H1 (cell line): ENCODE measurements around the gene SPTBN4. TPM values are rescaled to one million over a fixed set of nuclear protein-coding genes. Genes with fewer than 3 reads are reported as not detected.

ENCODE experiments used
- CTCF ChIA-PET: fragments of 300-600 bp; sonication (Branson Sonifier 250); formaldehyde crosslinking; loops from one replicate; lab custom pipeline; 2021; ENCODE audit not compliant: partially characterized antibody; lab: Charles Lee
- POLR2A ChIA-PET: fragments of 300-600 bp; sonication (Branson Sonifier 250); formaldehyde crosslinking; loops from one replicate; lab custom pipeline; 2021; ENCODE audit warnings: inconsistent platforms; ENCODE audit not compliant: partially characterized antibody; lab: Charles Lee
- DNase-seq, 2 experiments: peaks; one replicate each; pipeline versions ENCODE4 v3.0.0 to v3.0.0-alpha.2; 2010 to 2022; ENCODE audit warnings: low spot score in 2 of 2, low read depth in 1 of 2, mixed read lengths in 1 of 2
- FAIRE-seq: peaks from 2 replicates; lab custom pipeline; 2011; peaks lifted over from hg19 to GRCh38; lab: Jason Lieb, UNC
- H2AFZ ChIP-seq: 2 replicates; pipeline ENCODE4 v1.8.1; 2012; ENCODE audit warnings: low read length, inconsistent platforms
- H2AK5ac ChIP-seq: 2 replicates; pipeline ENCODE4 v1.6.1; 2013; ENCODE audit warnings: low read depth, low read length
- H2BK120ac ChIP-seq: replicated peaks from 2 replicates; pipeline ENCODE3; 2013; ENCODE audit warnings: low read depth, low read length, inconsistent platforms
- H2BK12ac ChIP-seq: 2 replicates; pipeline ENCODE4 v1.6.1; 2013; ENCODE audit warnings: low read depth, low read length
- H2BK15ac ChIP-seq: 2 replicates; pipeline ENCODE4 v1.6.1; 2013; ENCODE audit warnings: low read length
- H2BK20ac ChIP-seq: 2 replicates; pipeline ENCODE4 v1.6.1; 2013; ENCODE audit warnings: low read length
- H2BK5ac ChIP-seq: 2 replicates; pipeline ENCODE4 v1.6.1; 2013; ENCODE audit warnings: low read depth, low read length
- H3K14ac ChIP-seq: 2 replicates; pipeline ENCODE4 v1.6.1; 2013; ENCODE audit warnings: inconsistent platforms; ENCODE audit not compliant: insufficient read length
- H3K18ac ChIP-seq: 2 replicates; pipeline ENCODE4 v1.6.1; 2013; ENCODE audit warnings: low read length; ENCODE audit errors: extremely low read depth
- H3K23ac ChIP-seq: 2 replicates; pipeline ENCODE4 v1.6.1; 2013; ENCODE audit warnings: inconsistent platforms; ENCODE audit not compliant: insufficient read length
- H3K23me2 ChIP-seq: 2 replicates; pipeline ENCODE4 v1.6.1; 2013; ENCODE audit warnings: low read depth, low read length
- H3K27ac ChIP-seq: 2 replicates; pipeline ENCODE4 v1.6.1; 2011; ENCODE audit warnings: low read depth, low read length, inconsistent platforms
- H3K27me3 ChIP-seq, 4 experiments: replicated peaks in 1 of 4; 1 replicate in 1 of 4; 2 replicates in 3 of 4; pipeline versions ENCODE4 v1.6.1 to v1.8.1; 2011 to 2013; ENCODE audit warnings: low read length in 3 of 4, mild to moderate bottlenecking in 3 of 4, inconsistent platforms in 2 of 4, mixed read lengths in 2 of 4, moderate library complexity in 1 of 4; ENCODE audit not compliant: control insufficient read depth in 3 of 4, insufficient read depth in 3 of 4; ENCODE audit errors: extremely low read depth in 1 of 4
- H3K36me3 ChIP-seq, 4 experiments: 2 replicates each; pipeline versions ENCODE4 v1.6.1 to v1.8.1; 2011 to 2013; ENCODE audit warnings: mild to moderate bottlenecking in 4 of 4, low read length in 3 of 4, moderate library complexity in 2 of 4, control low read depth in 1 of 4, inconsistent platforms in 1 of 4; ENCODE audit not compliant: insufficient read depth in 4 of 4, control insufficient read depth in 2 of 4
- H3K4ac ChIP-seq: replicated peaks from 2 replicates; pipeline ENCODE3; 2013; ENCODE audit warnings: low read length, low read depth, mixed read lengths, inconsistent platforms; ENCODE audit not compliant: insufficient read length
- H3K4me1 ChIP-seq, 4 experiments: replicated peaks in 1 of 4; 1 replicate in 1 of 4; 2 replicates in 3 of 4; pipeline versions ENCODE4 v1.6.1 to v1.8.1; 2011 to 2013; ENCODE audit warnings: low read length in 3 of 4, inconsistent platforms in 2 of 4, mixed read lengths in 1 of 4; ENCODE audit not compliant: insufficient read depth in 4 of 4, control insufficient read depth in 3 of 4
- H3K4me2 ChIP-seq, 2 experiments: 2 replicates each; pipeline versions ENCODE4 v1.6.1 to v1.8.1; 2011 to 2013; ENCODE audit warnings: low read depth in 2 of 2, low read length in 2 of 2, control low read depth in 1 of 2, inconsistent platforms in 1 of 2, mild to moderate bottlenecking in 1 of 2; ENCODE audit not compliant: insufficient read depth in 1 of 2
- H3K4me3 ChIP-seq, 4 experiments: fragments of 200-600, 300-600 bp in 1 of 4; sonication (generic), shearing (Covaris generic), sonication (Bioruptor Twin) in 1 of 4; 2 replicates each; pipeline versions ENCODE4 v1.5.1 to v1.8.1; 2011 to 2016; ENCODE audit warnings: low read length in 4 of 4, low read depth in 3 of 4, control low read depth in 2 of 4, inconsistent platforms in 2 of 4, mild to moderate bottlenecking in 2 of 4, mixed read lengths in 1 of 4, moderate library complexity in 1 of 4; ENCODE audit not compliant: insufficient read depth in 2 of 4; ENCODE audit errors: extremely low read depth in 1 of 4
- H3K56ac ChIP-seq: replicated peaks from 2 replicates; pipeline ENCODE3; 2013; ENCODE audit warnings: low read depth, mild to moderate bottlenecking, mixed read lengths, low read length, inconsistent platforms; ENCODE audit not compliant: insufficient read length
- H3K79me1 ChIP-seq: 2 replicates; pipeline ENCODE4 v1.6.1; 2013; ENCODE audit warnings: low read depth, low read length, control low read depth
- H3K79me2 ChIP-seq, 2 experiments: 2 replicates each; pipeline versions ENCODE4 v1.6.1 to v1.8.1; 2012 to 2013; ENCODE audit warnings: low read length in 2 of 2, mild to moderate bottlenecking in 2 of 2, inconsistent platforms in 1 of 2; ENCODE audit not compliant: insufficient read depth in 2 of 2, control insufficient read depth in 1 of 2
- H3K9ac ChIP-seq, 4 experiments: replicated peaks in 1 of 4; 1 replicate in 1 of 4; 2 replicates in 3 of 4; pipeline versions ENCODE4 v1.6.1 to v1.8.1; 2011 to 2013; ENCODE audit warnings: low read depth in 3 of 4, low read length in 3 of 4, control low read depth in 2 of 4, mild to moderate bottlenecking in 2 of 4, moderate library complexity in 2 of 4, inconsistent platforms in 1 of 4; ENCODE audit errors: extremely low read depth in 1 of 4
- H3K9me3 ChIP-seq, 2 experiments: 2 replicates each; pipeline versions ENCODE4 v1.6.1 to v1.8.1; 2012 to 2013; ENCODE audit warnings: mild to moderate bottlenecking in 2 of 2, moderate library complexity in 2 of 2, control low read depth in 1 of 2, inconsistent platforms in 1 of 2, low read depth in 1 of 2, low read length in 1 of 2, mixed read lengths in 1 of 2; ENCODE audit not compliant: insufficient read depth in 2 of 2
- H4K20me1 ChIP-seq, 2 experiments: replicated peaks in 1 of 2; 2 replicates each; pipeline versions ENCODE3 to v1.8.1; 2011 to 2013; ENCODE audit warnings: inconsistent platforms in 2 of 2, low read length in 2 of 2, mild to moderate bottlenecking in 1 of 2; ENCODE audit not compliant: insufficient read depth in 2 of 2, control insufficient read depth in 1 of 2
- H4K5ac ChIP-seq: 2 replicates; pipeline ENCODE4 v1.6.1; 2013; ENCODE audit warnings: low read length, low read depth, mixed read lengths, inconsistent platforms; ENCODE audit not compliant: insufficient read length
- H4K8ac ChIP-seq: 2 replicates; pipeline ENCODE4 v1.8.0; 2013; ENCODE audit warnings: mild to moderate bottlenecking, moderate library complexity, low read length, inconsistent platforms; ENCODE audit not compliant: insufficient read depth; ENCODE audit errors: extremely low read depth
- H4K91ac ChIP-seq: replicated peaks from 2 replicates; pipeline ENCODE3; 2013; ENCODE audit warnings: low read length, mixed read lengths, inconsistent platforms; ENCODE audit not compliant: insufficient read length
- ASH2L ChIP-seq: fragments of 200-600, 300-600 bp; sonication (generic); IDR thresholded peaks from one replicate; pipeline ENCODE4 v1.7.1; 2017; ENCODE audit warnings: low read length
- CHD1 ChIP-seq: IDR thresholded peaks from 2 replicates; pipeline ENCODE4 v1.6.1; 2012; ENCODE audit warnings: low read depth, low read length, improper control_type of control experiment
- CREB1 ChIP-seq: IDR thresholded peaks from 2 replicates; pipeline ENCODE4 v1.6.1; 2012; ENCODE audit warnings: inconsistent platforms
- JUND ChIP-seq: IDR thresholded peaks from 2 replicates; pipeline ENCODE4 v1.6.1; 2011; ENCODE audit warnings: mild to moderate bottlenecking, improper control_type of control experiment, low read length
- MAFK ChIP-seq: IDR thresholded peaks from 2 replicates; pipeline ENCODE4 v1.6.1; 2012; ENCODE audit warnings: low read depth, mild to moderate bottlenecking, improper control_type of control experiment, low read length
- RBBP5 ChIP-seq: IDR thresholded peaks from 2 replicates; pipeline ENCODE4 v1.7.1; 2012; ENCODE audit warnings: low read depth, mild to moderate bottlenecking, inconsistent platforms, low read length, moderate library complexity, borderline replicate concordance
- SIX5 ChIP-seq: IDR thresholded peaks from 2 replicates; pipeline ENCODE4 v1.6.1; 2011; ENCODE audit warnings: mild to moderate bottlenecking, low read depth, low read length
- SP2 ChIP-seq: IDR thresholded peaks from 2 replicates; pipeline ENCODE4 v1.6.1; 2012; ENCODE audit warnings: mild to moderate bottlenecking, low read length, inconsistent platforms
- SP4 ChIP-seq: IDR thresholded peaks from 2 replicates; pipeline ENCODE4 v1.6.1; 2012; ENCODE audit warnings: low read length, inconsistent platforms
- WGBS, 2 experiments: shearing (Covaris generic) in 1 of 2; methylation state at CpG; one replicate each; pipeline versions ENCODE4 v1.1.6 to v1.1.7; 2013 to 2015; ENCODE audit warnings: low lambda C conversion rate in 2 of 2, mixed read lengths in 2 of 2, inconsistent platforms in 1 of 2, low coverage in 1 of 2, missing lambda C conversion rate in 1 of 2; ENCODE audit not compliant: insufficient replicate concordance in 2 of 2, insufficient coverage in 1 of 2, insufficient read length in 1 of 2; ENCODE audit errors: extremely low coverage in 1 of 2, missing lambda C conversion rate in 1 of 2; 5-methylcytosine and 5-hydroxymethylcytosine counted together
- polyA plus RNA-seq, 7 experiments: library from polyadenylated mRNA; depleted of rRNA in 3 of 7; stranded (reverse) in 5 of 7; unstranded in 2 of 7; fragments of >200 nt in 5 of 7; fragments of 200-250 nt in 2 of 7; gene quantifications; 1 replicate in 5 of 7; 2 replicates in 1 of 7; 4 replicates in 1 of 7; pipeline versions ENCODE4 v1.2.1 to v1.2.3, GENCODE V29; 2011 to 2013; ENCODE audit warnings: missing spikeins in 2 of 7, mixed read lengths in 2 of 7
- total RNA-seq: library from RNA; stranded (reverse); fragmentation: NEBNext Ultra II Directional; extraction: Animal tissue kit (Norgen Biotek cat#: 25700); gene quantifications from 2 replicates; pipeline ENCODE4 v1.2.1, GENCODE V29; 2021
- TF ChIP-seq, protein P1 (sequence below), 3 experiments: IDR thresholded peaks; 1 replicate in 2 of 3; 2 replicates in 1 of 3; pipeline versions ENCODE4 v1.5.1 to v1.6.1; 2011; ENCODE audit warnings: low read length in 3 of 3, mild to moderate bottlenecking in 3 of 3, inconsistent platforms in 2 of 3, low read depth in 1 of 3, moderate library complexity in 1 of 3; ENCODE audit not compliant: insufficient read depth in 1 of 3; ENCODE audit errors: control extremely low read depth in 1 of 3

SPTBN4 gene
- total and polyA plus RNA-seq, 2 of the 8 experiments (the other 6 are each of a cell fraction or from before 2014, with no cell fraction given) = 1.9 to 3.0 TPM

DNA sequence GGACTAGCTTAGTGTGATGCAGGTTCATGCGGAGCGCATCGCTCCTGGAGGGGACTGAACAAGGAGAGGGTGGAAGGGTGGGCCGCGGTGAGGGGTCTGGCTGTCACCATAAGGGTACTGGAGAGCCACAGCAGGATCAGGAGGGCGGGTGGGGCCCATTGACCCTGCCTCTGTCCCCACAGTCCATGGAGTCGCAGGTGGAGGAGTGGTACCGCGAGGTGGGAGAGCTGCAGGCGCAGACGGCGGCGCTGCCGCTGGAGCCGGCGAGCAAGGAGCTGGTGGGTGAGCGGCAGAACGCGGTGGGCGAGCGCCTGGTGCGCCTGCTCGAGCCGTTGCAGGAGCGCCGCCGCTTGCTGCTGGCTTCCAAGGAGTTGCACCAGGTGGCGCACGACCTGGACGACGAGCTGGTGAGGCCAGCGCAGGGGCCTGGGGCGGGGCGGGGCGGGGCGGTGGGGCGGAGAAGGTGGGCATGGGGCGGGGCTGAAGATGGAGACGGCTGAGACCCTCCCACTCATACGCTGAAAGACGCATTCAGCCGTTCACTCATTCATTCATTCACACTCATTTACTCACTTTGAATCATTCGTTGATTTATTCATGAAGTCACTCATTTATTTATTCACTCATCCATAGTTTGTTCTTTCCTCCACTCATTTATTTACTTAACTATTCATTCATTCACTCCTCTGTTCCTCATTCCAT lies 82.4 kb downstream of the SPTBN4 start:
- no peak overlapping the region for H2AK5ac ChIP-seq
- WGBS, 2 experiments = 7% methylated on average over 32 of the region's 43 CpGs; no CpG with 5 or more reads in 1 of the 2 experiments
- H3K18ac ChIP-seq = peak overlapping the region; percentile 51; the same call in 1 of the 2 replicates
- H3K56ac ChIP-seq = no peak overlapping the region
- no peak overlapping the region for H3K4ac ChIP-seq
- no peaks in the 10 kb centered on the region for H3K36me3 ChIP-seq
- peaks cover 0 to 3% of the 10 kb centered on the region in 2 experiments; a peak in 2 of 4 replicates for H3K9me3 ChIP-seq
- H4K5ac ChIP-seq = peak overlapping the region; percentile 10
- no peak overlapping the region for H2BK12ac ChIP-seq
- H2AFZ ChIP-seq = peak overlapping the region; percentile 17; the same call in 1 of the 2 replicates
- ChIA-PET POLR2A (interaction anchor here (0.7 to 0.8 kb wide), 3 partner anchors 15 to 1517 kb away, joined by 3 read pairs; partner anchors contain the start of gene FBXO27), CTCF (interaction anchor here (0.6 to 9.2 kb wide), 24 partner anchors 10 to 491 kb away, joined by 3 to 95 read pairs (median 4); no protein-coding TSS in a partner anchor)
- DNase-seq (peak; percentile 73 to 92), FAIRE-seq (no peak)
- H2BK120ac ChIP-seq = no peak overlapping the region
- H2BK20ac ChIP-seq = no peak overlapping the region
- H2BK15ac ChIP-seq = no peak overlapping the region; the same call in 1 of the 2 replicates
- peaks cover 4% of the 10 kb centered on the region; the same call in 1 of the 2 replicates for H3K23me2 ChIP-seq
- H4K91ac ChIP-seq = no peak overlapping the region
- peak overlapping the region; percentile 46 to 66 for H3K4me2 ChIP-seq
- peaks cover 0 to 1% (median 0%) of the 10 kb centered on the region in 4 experiments; a peak in 3 of 7 replicates for H3K4me1 ChIP-seq
- peak overlapping the region in 3 of 4 experiments; percentile 31 to 49 (median 40); a peak in 7 of 8 replicates for H3K4me3 ChIP-seq
- H4K8ac ChIP-seq = no peak overlapping the region
- no peaks in the 10 kb centered on the region for H4K20me1 ChIP-seq
- H3K9ac ChIP-seq = no peak overlapping the region
- no peaks in the 10 kb centered on the region for H3K79me2 ChIP-seq
- no peak overlapping the region for H3K23ac ChIP-seq
- no peak overlapping the region for H2BK5ac ChIP-seq
- H3K14ac ChIP-seq = no peak overlapping the region
- no peaks in the 10 kb centered on the region for H3K79me1 ChIP-seq
- H3K27ac ChIP-seq = no peak overlapping the region
- peaks cover 0 to 26% (median 24%) of the 10 kb centered on the region in 4 experiments; a peak in 6 of 7 replicates for H3K27me3 ChIP-seq
- no peak for TF ChIP-seq MAFK
- no peak for TF ChIP-seq JUND
- TF ChIP-seq, protein P1, sequence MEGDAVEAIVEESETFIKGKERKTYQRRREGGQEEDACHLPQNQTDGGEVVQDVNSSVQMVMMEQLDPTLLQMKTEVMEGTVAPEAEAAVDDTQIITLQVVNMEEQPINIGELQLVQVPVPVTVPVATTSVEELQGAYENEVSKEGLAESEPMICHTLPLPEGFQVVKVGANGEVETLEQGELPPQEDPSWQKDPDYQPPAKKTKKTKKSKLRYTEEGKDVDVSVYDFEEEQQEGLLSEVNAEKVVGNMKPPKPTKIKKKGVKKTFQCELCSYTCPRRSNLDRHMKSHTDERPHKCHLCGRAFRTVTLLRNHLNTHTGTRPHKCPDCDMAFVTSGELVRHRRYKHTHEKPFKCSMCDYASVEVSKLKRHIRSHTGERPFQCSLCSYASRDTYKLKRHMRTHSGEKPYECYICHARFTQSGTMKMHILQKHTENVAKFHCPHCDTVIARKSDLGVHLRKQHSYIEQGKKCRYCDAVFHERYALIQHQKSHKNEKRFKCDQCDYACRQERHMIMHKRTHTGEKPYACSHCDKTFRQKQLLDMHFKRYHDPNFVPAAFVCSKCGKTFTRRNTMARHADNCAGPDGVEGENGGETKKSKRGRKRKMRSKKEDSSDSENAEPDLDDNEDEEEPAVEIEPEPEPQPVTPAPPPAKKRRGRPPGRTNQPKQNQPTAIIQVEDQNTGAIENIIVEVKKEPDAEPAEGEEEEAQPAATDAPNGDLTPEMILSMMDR (IDR thresholded peaks at IDR 0.05; ENCODE audit: control extremely low read depth in 1 of 3, insufficient read depth in 1 of 3, low read depth in 1 of 3, low read length in 3 of 3) = peak; percentile 66 to 81 (median 80)
- TF ChIP-seq CHD1 = no peak
- peak; percentile 41; the same call in 1 of the 2 replicates for TF ChIP-seq RBBP5
- TF ChIP-seq SIX5 = no peak
- TF ChIP-seq CREB1 = peak; percentile 69; the same call in 1 of the 2 replicates
- peak; percentile 41 for TF ChIP-seq ASH2L
- TF ChIP-seq SP4 = no peak
- no peak for TF ChIP-seq SP2
